ENCODE measurements around the gene IL19.

IL19 gene

GRCh38 chr1:206723462-206723804 is 47.1 kb upstream of the IL19 start:
- Histone ChIP-seq H3K9me3 (ENCODE audit: low read length) (no peaks in the 10 kb centered on the region), H3K4me2 (ENCODE audit: low read length) (no peak overlapping the region), H3K36me3 (ENCODE audit: insufficient read depth, low read length) (no peaks in the 10 kb centered on the region), H4K20me1 (ENCODE audit: insufficient read depth, low read length) (no peaks in the 10 kb centered on the region), H3K27ac (ENCODE audit: low read depth, low read length, poor library complexity, severe bottlenecking) (no peak overlapping the region), H3K4me3 (ENCODE audit: low read depth, low read length, poor library complexity, severe bottlenecking) (no peak overlapping the region), H3K9me2 (ENCODE audit: low read depth, low read length) (no peaks in the 10 kb centered on the region), H3K9ac (ENCODE audit: low read length) (no peak overlapping the region), H2AFZ (ENCODE audit: low read length) (no peak overlapping the region), H3K79me2 (ENCODE audit: insufficient read depth, low read length) (no peaks in the 10 kb centered on the region), H3K4me1 (ENCODE audit: insufficient read depth, low read length, severe bottlenecking) (peaks cover 14% of the 10 kb centered on the region), H3K27me3 (ENCODE audit: insufficient read depth, low read length) (no peaks in the 10 kb centered on the region), H3F3A (ENCODE audit: insufficient read depth, low read length) (no peaks in the 10 kb centered on the region)
- TF ChIP-seq EZH2 (IDR thresholded peaks at IDR 0.05; ENCODE audit: borderline replicate concordance, low read length) (no peak), CTCF (IDR thresholded peaks at IDR 0.05; ENCODE audit: low read length) (no peak)

GRCh38 chr1:206723805-206724472 is 46.6 kb upstream of the IL19 start:
- Histone ChIP-seq H3K4me1 (ENCODE audit: insufficient read depth, low read length, severe bottlenecking) (peaks cover 9% of the 10 kb centered on the region), H2AFZ (ENCODE audit: low read length) (no peak overlapping the region), H3K9ac (ENCODE audit: low read length) (no peak overlapping the region), H3K27ac (ENCODE audit: low read depth, low read length, poor library complexity, severe bottlenecking) (no peak overlapping the region), H4K20me1 (ENCODE audit: insufficient read depth, low read length) (no peaks in the 10 kb centered on the region), H3K27me3 (ENCODE audit: insufficient read depth, low read length) (no peaks in the 10 kb centered on the region), H3K4me3 (ENCODE audit: low read depth, low read length, poor library complexity, severe bottlenecking) (no peak overlapping the region), H3K9me2 (ENCODE audit: low read depth, low read length) (no peaks in the 10 kb centered on the region), H3K9me3 (ENCODE audit: low read length) (no peaks in the 10 kb centered on the region), H3F3A (ENCODE audit: insufficient read depth, low read length) (no peaks in the 10 kb centered on the region), H3K4me2 (ENCODE audit: low read length) (no peak overlapping the region), H3K36me3 (ENCODE audit: insufficient read depth, low read length) (no peaks in the 10 kb centered on the region), H3K79me2 (ENCODE audit: insufficient read depth, low read length) (no peaks in the 10 kb centered on the region)
- TF ChIP-seq CTCF (IDR thresholded peaks at IDR 0.05; ENCODE audit: low read length) (no peak), EZH2 (IDR thresholded peaks at IDR 0.05; ENCODE audit: borderline replicate concordance, low read length) (no peak)

- Histone ChIP-seq H3K9ac (ENCODE audit: low read length) (no peak overlapping the region), H2AFZ (ENCODE audit: low read length) (no peak overlapping the region), H3K9me2 (ENCODE audit: low read depth, low read length) (no peaks in the 10 kb centered on the region), H3K27ac (ENCODE audit: low read depth, low read length, poor library complexity, severe bottlenecking) (no peak overlapping the region), H3K4me3 (ENCODE audit: low read depth, low read length, poor library complexity, severe bottlenecking) (no peak overlapping the region), H3K4me2 (ENCODE audit: low read length) (no peak overlapping the region), H3K36me3 (ENCODE audit: insufficient read depth, low read length) (peaks cover 3% of the 10 kb centered on the region; the same call in 1 of the 2 replicates), H3K27me3 (ENCODE audit: insufficient read depth, low read length) (no peaks in the 10 kb centered on the region), H3K9me3 (ENCODE audit: low read length) (no peaks in the 10 kb centered on the region), H3K4me1 (ENCODE audit: insufficient read depth, low read length, severe bottlenecking) (no peaks in the 10 kb centered on the region), H4K20me1 (ENCODE audit: insufficient read depth, low read length) (no peaks in the 10 kb centered on the region), H3K79me2 (ENCODE audit: insufficient read depth, low read length) (no peaks in the 10 kb centered on the region), H3F3A (ENCODE audit: insufficient read depth, low read length) (no peaks in the 10 kb centered on the region)
- TF ChIP-seq EZH2 (IDR thresholded peaks at IDR 0.05; ENCODE audit: borderline replicate concordance, low read length) (no peak), CTCF (IDR thresholded peaks at IDR 0.05; ENCODE audit: low read length) (peak; percentile 73)
Observed at GRCh38 chr1:206725109-206725963, 45.2 kb upstream of the IL19 start.
